Right hindlimb (tissue), 1 donor: ENCODE results near the gene IL32.
"Not testable (repeated sequence)": the region's sequence is repeated elsewhere in the genome, so short reads cannot be mapped to it uniquely, and the experiment has no call there.

Experiments used
- DNase-seq: peaks from one replicate; pipeline ENCODE4 v3.0.0-alpha.2; 2018

IL32 gene

DNA sequence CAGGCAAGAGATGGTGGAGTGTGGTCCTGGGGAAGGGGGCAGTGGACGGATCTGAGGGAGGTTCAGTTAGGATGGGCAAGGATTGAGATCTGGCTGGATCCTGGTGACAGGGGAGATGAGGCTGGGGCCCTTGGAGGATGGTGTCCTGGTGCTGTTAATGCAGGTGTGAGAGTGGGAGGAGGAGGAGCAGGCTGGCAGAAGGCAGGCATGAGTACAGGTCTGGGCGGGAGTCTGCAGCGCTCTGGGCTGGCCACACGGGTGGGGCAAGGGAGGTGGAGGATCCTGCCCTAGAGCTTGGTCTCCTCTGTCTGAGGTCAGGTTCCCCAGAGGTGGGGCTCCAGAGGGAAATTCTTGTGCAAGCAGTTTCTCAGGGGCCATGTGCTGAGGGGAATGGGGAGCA, 6.7 kb downstream of the IL32 start:
- DNase-seq = not testable (repeated sequence)

DNA sequence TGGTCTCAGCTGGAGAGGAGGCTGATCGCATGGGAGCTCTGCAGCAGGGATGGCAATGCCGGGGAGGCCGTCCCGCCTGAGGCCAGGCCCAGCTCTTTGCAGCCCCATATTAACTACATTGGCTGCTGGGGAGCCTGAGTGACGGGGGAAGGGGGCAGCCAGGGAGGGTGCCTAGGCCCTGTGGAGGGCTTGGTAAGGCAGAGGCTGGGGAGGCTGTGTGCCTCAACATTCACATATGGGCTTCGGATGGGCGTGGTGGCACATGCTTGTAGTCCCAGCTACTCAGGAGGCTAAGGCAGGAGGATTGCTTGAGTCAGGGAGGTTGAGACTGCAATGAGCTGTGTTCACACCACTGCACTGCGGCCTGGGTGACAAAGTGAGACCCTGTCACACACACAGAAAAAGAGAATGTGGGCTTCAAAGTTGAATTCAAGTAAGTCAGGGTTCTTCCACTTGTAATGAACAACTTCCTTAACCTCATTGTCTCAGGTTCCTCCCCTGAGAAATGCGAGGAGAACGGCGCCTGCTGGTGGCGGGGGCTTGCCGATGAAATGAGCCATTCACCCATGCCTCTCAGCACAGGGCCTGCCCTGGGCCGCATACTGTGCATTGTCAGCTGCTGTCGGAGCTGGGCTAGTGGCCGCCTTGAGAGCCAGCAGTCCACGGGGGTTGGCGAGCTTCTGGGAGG, 7.3 kb downstream of the IL32 start:
- not testable (repeated sequence) for DNase-seq

DNA sequence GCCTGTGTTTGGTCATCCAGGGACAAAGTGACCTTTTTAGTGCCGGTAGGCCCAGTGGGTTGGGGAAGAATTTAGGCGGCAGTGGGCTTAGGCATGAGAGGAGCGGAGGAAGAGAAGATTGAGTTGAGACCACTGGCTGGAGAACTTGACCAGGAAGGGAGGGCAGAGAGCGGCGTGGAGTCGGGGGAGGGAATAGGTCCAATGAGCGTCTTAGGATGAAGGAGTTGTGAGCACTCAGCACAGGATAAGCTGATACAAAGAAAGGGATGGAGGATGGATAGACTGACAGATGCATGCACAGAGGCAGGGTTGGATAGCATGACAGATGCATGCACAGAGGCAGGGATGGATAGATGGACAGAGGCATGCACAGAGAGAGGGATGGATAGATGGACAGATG, 8.0 kb downstream of the IL32 start:
- no peak for DNase-seq

DNA sequence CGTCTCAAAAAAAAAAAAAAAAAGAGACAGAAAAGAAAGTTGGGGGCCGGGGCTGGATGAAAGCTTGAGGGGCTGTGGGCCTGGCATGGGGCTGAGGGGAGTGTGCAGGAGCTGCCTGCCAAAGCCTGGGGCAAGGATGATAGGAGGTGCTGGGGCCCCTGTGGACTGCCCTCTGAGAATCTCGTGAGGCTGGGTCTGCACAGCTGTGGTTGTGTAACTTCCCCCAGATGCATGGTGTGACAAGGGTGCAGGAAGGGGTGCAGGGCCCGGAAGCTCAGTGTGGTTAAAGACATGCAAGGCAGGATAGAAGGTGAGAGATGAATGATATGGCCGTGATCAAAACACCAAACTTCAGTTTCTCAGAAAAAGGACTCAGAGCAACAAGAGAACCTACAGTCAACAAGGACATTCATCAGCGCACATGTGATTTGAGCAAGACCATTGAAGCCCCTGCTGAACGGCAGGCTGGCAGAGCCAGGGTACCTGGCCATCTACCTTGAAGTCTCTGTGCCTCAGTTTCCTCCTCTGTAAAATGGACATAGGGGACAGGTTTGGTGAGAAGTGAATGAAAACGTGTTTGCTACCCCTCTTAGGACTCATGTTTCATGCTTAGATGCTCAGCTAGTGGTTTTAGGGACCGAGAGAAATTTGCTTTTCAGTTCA, 9.6 kb downstream of the IL32 start:
- DNase-seq = no peak

DNA sequence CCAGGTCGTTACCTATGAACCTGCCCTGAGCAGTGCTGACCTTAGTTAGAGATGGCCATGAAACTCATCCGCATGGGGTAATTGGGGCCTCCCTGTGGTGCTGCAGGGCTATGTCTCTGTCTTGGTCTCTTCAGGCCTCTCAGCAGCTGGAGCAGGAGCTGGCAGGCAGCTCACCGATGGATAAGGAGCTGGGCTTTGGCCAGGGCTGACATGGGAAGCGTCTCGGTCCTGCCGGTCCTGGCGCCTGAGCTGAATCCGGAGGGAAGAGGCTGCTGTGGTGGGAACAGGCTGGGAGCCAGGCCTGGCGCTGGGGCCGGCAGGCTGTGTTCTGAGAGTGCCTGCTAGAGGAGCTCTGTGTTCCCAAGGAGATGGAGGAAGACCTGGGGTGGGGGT, 10.1 kb downstream of the IL32 start:
- DNase-seq = peak; percentile 81

DNA sequence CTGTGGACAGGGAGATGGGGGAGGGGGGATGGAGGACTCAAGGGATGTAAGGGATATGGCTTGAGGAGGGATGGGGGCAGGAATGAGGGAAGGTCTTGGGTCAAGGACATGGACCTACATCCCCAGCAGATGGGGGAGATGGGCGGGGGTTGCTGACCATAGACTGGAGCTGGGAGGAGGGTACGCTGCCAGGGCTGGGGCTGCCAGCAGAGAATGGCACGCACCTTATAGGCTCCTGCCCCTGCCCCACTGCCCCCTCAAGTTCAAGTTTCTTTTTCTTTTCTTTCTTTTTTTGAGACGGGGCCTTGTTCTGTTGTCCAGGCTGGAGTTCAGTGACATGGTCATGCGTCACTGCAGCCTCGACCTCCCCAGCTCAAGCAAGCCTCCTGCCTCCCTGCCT, 10.5 kb downstream of the IL32 start:
- DNase-seq = not testable (repeated sequence)

DNA sequence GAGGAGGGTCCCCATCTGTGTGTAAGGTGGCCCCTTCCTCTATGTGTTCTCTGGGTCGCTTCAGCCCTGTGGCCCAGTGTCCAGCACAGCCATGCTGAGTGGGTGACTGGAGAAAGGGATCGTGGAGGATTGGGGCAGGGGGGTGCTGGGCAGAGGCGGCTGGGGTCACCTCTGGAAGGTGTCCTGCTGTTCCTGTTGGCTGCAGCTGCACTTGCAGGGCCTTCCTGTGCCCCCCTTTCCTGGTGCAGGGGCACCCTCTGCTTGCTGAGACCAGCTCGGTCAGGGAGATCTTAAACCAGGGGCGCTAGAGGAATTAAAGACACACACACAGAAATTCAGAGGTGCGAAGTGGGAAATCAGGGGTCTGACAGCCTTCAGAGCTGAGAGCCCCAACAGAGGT, 11.1 kb downstream of the IL32 start:
- no peak for DNase-seq

DNA sequence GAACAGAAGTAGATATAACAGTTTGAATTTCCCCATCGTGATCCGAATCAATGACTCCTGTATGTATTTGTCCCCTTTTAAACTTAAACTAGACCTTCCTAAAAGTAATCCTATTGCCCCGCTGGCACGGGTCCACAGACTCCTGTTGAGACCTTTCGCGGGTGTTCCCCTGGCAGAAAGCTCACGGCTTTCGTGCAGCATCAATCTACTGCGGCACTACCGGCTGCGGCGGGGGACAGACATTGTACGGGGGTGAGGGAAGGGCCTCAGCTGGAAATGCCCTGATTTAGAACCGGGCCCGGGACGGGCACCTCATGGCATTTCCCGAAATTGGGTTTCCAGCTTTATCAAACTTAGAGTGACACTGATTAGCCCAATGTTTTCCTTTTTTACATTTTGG, 14.6 kb downstream of the IL32 start:
- no peak for DNase-seq

- DNase-seq = not testable (repeated sequence)
These were observed 16.5 kb downstream of the IL32 start for GRCh38 chr16:3081957-3082356.

- DNase-seq = not testable (repeated sequence)
These were observed 18.0 kb downstream of the IL32 start for GRCh38 chr16:3083408-3083807.

GRCh38 chr16:3084491-3084890, 19.1 kb downstream of the IL32 start:
- no peak for DNase-seq

GRCh38 chr16:3084969-3085670, 19.7 kb downstream of the IL32 start:
- DNase-seq = no peak

GRCh38 chr16:3085868-3086595, 20.6 kb downstream of the IL32 start:
- DNase-seq = no peak

DNA sequence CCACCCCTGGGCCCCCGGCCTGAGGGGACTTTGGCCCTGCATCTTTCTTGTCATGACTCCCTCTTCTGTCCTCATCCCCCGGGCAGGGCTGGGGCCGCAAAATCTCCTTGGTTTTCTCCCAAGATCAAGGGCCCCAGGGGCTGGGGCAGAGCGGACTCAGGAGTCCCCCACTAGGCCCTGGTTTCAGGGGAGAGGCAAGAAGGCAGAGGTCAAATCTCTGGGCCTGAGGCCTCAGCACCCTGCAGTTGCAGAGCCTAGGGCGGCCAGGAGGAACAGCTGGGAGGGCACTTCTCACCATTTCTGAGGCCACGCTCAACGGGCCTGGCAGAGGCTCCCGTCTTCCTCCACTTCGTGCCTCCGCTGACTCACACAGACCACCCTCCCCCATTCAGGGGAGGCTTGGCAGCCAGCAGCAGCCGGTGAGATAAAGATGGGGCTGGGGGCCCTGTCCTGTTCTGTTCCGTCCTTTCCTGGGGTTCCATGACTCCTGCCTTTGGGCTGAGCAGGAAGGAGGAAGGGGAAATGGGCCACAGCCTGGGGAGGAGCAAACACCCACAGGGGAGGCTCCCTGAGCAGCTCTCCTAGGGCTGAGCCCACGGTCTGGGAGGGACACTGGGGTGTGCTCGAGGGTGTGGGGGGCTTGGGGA, 21.3 kb downstream of the IL32 start:
- no peak for DNase-seq

GRCh38 chr16:3087243-3088235, 22.1 kb downstream of the IL32 start:
- peak; percentile 65 for DNase-seq

DNA sequence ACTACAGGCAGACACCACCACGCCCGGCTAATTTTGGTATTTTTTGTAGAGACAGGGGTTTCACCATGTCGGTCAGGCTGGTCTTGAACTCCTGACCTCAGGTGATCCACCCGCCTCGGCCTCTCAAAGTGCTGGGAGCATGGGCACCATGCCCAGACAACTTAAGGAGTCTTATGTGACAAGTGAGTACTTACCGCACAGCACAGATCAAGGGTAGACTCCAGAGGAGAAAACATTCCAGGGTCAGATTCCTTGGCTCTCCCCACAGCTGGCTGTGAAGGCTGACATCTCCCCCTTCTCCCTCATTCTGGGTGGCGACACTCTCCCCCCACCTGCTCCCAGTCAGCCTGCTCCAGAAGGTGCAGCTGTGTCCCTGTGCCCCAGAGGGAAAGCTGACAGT, 23.0 kb downstream of the IL32 start:
- no peak for DNase-seq

DNA sequence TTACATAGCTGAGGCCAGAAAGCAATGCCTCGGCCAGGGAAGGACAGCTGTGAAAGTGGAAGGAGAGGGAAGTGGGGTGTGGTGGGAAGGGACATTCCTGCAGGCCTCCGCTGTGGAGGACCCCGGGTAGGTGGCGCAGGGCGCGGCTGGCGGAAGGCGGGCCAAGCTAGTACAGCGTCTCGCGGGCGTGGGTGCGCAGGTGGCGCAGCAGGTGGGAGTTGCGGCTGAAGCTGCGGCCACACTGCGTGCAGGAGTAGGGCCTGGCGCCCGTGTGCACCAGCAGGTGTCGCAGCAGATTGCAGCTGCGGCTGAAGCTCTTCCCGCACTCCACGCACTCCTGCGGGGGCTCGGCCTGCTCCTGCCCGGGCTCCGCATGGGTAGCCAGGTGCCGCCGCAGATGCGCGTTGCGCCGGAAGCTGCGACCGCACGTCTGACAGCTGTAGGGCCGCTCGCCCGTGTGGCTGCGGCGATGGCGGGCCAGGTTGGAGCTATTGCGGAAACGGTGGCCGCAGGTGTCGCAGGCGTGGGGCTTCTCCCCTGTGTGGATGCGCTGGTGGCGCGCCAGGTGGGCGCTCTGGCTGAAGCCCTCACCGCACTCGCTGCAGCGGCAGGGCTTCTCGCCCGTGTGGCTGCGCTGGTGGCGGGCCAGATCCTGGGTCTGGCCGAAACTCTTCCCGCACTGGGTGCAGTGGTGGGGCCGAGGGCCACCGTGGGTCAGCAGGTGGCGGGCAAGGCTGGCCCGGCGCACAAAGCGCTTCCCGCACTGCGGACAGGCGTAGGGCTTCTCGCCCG, 23.7 kb downstream of the IL32 start:
- no peak for DNase-seq

DNA sequence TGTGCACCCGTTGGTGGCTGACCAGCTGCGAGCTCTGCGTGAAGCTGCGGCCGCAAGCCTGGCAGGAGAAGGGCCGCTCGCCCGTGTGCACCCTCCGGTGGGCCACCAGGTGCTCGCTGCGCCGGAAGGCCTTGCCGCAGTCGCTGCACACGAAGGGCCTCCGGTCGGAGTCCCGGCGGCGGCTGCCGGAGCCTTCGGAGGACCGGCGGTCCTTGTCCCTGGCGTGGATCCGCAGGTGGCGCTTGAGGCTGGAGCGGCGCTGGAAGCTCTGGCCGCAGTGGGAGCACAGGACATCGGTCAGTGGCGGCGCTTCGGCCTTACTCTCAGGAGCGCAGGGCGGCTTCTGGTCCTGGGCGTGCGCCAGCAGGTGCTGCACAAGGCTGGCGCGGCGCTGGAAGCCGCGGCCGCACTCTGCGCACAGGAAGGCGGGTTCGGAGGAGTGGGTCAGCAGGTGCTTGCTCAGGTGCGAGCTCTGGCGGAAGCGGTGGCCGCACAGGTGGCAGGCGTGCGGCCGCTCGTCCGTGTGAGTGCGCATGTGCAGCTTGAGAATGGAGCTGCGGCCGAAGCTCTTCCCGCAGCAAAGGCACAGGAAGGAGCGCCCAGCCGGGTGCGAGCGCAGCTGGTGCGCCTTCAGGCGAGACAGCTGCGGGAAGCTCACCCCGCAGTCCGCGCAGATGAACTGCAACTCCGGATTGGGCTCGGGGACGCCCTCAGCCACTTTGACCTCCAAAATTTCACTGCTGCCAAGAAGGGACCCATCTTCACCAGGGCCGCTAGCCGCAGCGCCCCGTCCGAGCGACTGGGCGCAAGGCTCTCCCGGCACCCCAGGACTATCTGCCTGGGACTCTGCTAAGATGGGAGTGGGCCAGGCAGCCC, 24.5 kb downstream of the IL32 start:
- no peak for DNase-seq

DNA sequence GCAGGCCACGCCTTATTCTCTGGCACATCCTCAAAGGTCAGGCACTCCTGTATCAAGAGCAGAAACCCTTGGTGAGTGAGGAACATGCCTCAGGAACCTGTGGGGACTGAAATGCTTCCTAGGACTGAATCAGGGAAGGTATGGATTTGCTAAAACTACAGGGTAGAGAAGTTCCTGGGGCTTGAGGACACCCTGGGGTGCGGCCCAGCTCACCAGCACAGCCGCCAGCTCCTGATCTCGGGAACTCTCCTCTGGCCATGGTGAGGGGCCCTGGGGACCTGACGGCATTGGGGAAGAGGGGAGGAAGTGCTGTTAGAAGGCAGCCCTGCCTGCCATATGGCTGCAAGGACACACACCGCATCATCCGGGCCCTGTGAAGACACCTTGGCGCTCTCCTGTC, 26.1 kb downstream of the IL32 start:
- no peak for DNase-seq

DNA sequence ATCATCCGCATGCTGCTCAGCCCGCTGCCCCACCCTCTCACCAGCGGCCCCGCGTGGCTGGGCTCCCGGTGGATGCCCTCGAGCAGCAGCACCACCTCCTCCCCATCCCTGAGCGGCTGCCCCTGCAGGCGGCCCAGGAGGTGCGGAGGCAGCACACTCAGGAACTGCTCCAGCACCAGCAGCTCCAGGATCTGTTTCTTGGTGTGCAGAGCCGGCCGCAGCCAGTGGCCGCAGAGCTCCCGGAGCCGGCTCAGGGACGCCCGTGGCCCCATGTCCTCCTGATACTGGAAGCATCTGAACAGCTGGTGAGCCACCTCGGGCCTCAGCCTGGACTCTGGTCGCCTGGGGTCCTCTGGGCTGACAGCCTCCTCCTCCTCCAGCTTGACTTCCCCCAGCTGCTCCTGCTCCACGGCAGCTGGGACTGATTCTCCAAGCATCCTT, 27.1 kb downstream of the IL32 start:
- DNase-seq = no peak
